K562 (cell line): ENCODE results near the gene ZNF121. TPM values are rescaled to one million over a fixed set of nuclear protein-coding genes. Genes with fewer than 3 reads are reported as not detected.

Experiments used
- CBX8 ChIP-seq: fragments of 200-600 bp; sonication (generic); IDR thresholded peaks from 2 replicates; pipeline ENCODE4 v1.6.1; 2012; ENCODE audit warnings: borderline replicate concordance, mixed run types, low read depth, mild to moderate bottlenecking, moderate library complexity, mixed read lengths, low read length, control low read depth, inconsistent platforms; ENCODE audit not compliant: poor library complexity, severe bottlenecking; ENCODE audit errors: extremely low read depth
- CHD1 ChIP-seq: fragments of 200-600 bp; sonication (generic); IDR thresholded peaks from one replicate; pipeline ENCODE4 v1.6.1; 2012; ENCODE audit warnings: mild to moderate bottlenecking, moderate library complexity, low read length, inconsistent platforms
- CHD4 ChIP-seq: fragments of 200-600 bp; sonication (generic); IDR thresholded peaks from 3 replicates; pipeline ENCODE4 v1.6.1; 2012; ENCODE audit warnings: low read depth, mild to moderate bottlenecking, mixed read lengths, low read length, inconsistent platforms; ENCODE audit not compliant: insufficient read depth, insufficient replicate concordance, poor library complexity, severe bottlenecking
- ESRRA ChIP-seq: fragments of 450-650 bp; IDR thresholded peaks from 2 replicates; pipeline ENCODE4 v1.6.1; 2014; ENCODE audit warnings: low read depth, mild to moderate bottlenecking, moderate library complexity, borderline replicate concordance
- HMBOX1 ChIP-seq: sonication (generic); IDR thresholded peaks from 2 replicates; pipeline ENCODE4 v1.6.1; 2016
- KDM5B ChIP-seq: fragments of 200-600 bp; sonication (generic); IDR thresholded peaks from 2 replicates; pipeline ENCODE4 v1.6.1; 2012; ENCODE audit warnings: low read depth, mild to moderate bottlenecking, moderate library complexity, low read length, control low read depth, inconsistent platforms; ENCODE audit not compliant: insufficient replicate concordance
- PHF8 ChIP-seq: fragments of 200-600 bp; sonication (generic); IDR thresholded peaks from 2 replicates; pipeline ENCODE4 v1.6.1; 2012; ENCODE audit warnings: mixed run types, mild to moderate bottlenecking, inconsistent platforms, low read length, moderate library complexity, borderline replicate concordance
- SMARCE1 ChIP-seq: fragments of 450-650 bp; IDR thresholded peaks from 2 replicates; pipeline ENCODE4 v1.7.1; 2016; ENCODE audit warnings: mild to moderate bottlenecking
- SRSF7 ChIP-seq: fragments of 200-400 bp; formaldehyde crosslinking; optimal IDR thresholded peaks from 2 replicates; pipeline ENCODE3; 2017; ENCODE audit warnings: mild to moderate bottlenecking, low read depth, low read length
- THAP7 ChIP-seq: fragments of 250-450 bp; sonication (Bioruptor Pico); IDR thresholded peaks from 2 replicates; pipeline ENCODE4 v1.5.0; 2021
- USF2 ChIP-seq: sonication (generic); formaldehyde crosslinking; IDR thresholded peaks from 2 replicates; pipeline ENCODE4 v1.5.0; 2020; ENCODE audit warnings: missing genetic modification reagents
- WHSC1 ChIP-seq: IDR thresholded peaks from one replicate; pipeline ENCODE4 v1.6.1; 2012; ENCODE audit warnings: low read length, control low read depth, inconsistent platforms
- ZFX ChIP-seq: sonication (generic); formaldehyde crosslinking; IDR thresholded peaks from 2 replicates; pipeline ENCODE4 v1.8.0; 2022; ENCODE audit warnings: mild to moderate bottlenecking, missing genetic modification reagents, moderate library complexity
- ZKSCAN3 ChIP-seq: fragments of 250-450 bp; sonication (Bioruptor Pico); IDR thresholded peaks from 2 replicates; pipeline ENCODE4 v1.4.0; 2020
- ZNF444 ChIP-seq: fragments of 250-450 bp; sonication (Bioruptor Pico); IDR thresholded peaks from 2 replicates; pipeline ENCODE4 v1.4.0; 2020; ENCODE audit warnings: mild to moderate bottlenecking, moderate library complexity
- polyA plus RNA-seq, 8 experiments: library from polyadenylated mRNA; depleted of rRNA in 4 of 8; stranded (reverse) in 5 of 8; unstranded in 3 of 8; fragments of >200 nt; fragmentation: Nextera tagmentation in 2 of 8; fragmentation: Illumina TruSeq in 1 of 8; extraction: Ambion mirVana in 2 of 8; extraction: Trizol in 1 of 8; gene quantifications; 2 replicates each; pipeline versions ENCODE4 v1.2.1 to v1.2.3, GENCODE V29; 2011 to 2014; ENCODE audit warnings: inconsistent platforms in 1 of 8, missing spikeins in 1 of 8
- total RNA-seq, 7 experiments: library from RNA; depleted of rRNA in 6 of 7; stranded (reverse); fragments of >200 nt in 6 of 7; fragmentation: Illumina TruSeq in 2 of 7; extraction: Trizol in 2 of 7; gene quantifications; 2 replicates each; pipeline versions ENCODE4 v1.2.1 to v1.2.3, GENCODE V29; 2011 to 2021; ENCODE audit warnings: low replicate concordance in 1 of 7
- TF ChIP-seq, protein P1 (sequence below): fragments of 450-650 bp; IDR thresholded peaks from 2 replicates; pipeline ENCODE4 v1.6.1; 2016; ENCODE audit warnings: low read depth

Gene ZNF121
- total and polyA plus RNA-seq, 9 of the 15 experiments (the other 6 are each of a cell fraction or from before 2014, with no cell fraction given), result 14.6 to 115 (median 33.4) TPM

DNA sequence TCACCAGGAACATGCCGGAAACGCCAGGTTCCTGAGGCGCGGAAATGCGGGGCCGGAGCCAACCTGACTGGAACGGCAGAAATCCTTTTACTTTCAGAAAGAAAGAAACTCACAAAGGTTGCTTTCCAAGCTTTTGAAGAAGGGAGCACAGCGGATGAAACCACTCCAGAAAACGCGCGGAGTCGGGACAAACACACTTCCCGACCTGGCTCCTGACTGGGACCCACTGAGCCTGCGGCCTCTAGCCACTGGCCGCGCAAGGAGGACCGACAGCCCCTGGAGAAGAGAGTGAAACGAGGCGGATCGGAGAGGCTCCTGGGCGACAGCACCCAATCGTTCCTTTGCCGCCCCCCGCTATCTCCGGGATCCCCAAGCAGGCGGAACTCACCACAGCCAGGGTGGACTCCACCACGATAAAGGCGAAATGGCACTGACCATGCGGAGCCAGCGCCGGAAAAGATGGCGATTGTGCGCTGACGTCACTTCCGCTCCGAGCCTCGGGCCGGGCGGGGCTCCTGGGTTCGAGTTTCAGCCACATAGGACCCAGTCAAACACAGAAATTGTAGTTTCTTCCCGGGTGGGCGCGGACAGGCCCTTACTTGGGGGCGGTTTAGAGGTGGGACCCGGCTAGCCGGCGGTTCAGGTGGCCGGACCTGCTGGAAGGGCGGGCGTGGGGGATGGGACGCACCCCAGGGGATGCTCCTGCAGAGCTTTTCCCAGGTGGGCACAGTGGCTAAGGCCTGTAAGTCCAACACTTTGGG lies at the start of gene ZNF121 (continued):
- peak; percentile 38; the same call in 1 of the 2 replicates for TF ChIP-seq ESRRA
- TF ChIP-seq CHD1, result no peak
- TF ChIP-seq, protein P1, sequence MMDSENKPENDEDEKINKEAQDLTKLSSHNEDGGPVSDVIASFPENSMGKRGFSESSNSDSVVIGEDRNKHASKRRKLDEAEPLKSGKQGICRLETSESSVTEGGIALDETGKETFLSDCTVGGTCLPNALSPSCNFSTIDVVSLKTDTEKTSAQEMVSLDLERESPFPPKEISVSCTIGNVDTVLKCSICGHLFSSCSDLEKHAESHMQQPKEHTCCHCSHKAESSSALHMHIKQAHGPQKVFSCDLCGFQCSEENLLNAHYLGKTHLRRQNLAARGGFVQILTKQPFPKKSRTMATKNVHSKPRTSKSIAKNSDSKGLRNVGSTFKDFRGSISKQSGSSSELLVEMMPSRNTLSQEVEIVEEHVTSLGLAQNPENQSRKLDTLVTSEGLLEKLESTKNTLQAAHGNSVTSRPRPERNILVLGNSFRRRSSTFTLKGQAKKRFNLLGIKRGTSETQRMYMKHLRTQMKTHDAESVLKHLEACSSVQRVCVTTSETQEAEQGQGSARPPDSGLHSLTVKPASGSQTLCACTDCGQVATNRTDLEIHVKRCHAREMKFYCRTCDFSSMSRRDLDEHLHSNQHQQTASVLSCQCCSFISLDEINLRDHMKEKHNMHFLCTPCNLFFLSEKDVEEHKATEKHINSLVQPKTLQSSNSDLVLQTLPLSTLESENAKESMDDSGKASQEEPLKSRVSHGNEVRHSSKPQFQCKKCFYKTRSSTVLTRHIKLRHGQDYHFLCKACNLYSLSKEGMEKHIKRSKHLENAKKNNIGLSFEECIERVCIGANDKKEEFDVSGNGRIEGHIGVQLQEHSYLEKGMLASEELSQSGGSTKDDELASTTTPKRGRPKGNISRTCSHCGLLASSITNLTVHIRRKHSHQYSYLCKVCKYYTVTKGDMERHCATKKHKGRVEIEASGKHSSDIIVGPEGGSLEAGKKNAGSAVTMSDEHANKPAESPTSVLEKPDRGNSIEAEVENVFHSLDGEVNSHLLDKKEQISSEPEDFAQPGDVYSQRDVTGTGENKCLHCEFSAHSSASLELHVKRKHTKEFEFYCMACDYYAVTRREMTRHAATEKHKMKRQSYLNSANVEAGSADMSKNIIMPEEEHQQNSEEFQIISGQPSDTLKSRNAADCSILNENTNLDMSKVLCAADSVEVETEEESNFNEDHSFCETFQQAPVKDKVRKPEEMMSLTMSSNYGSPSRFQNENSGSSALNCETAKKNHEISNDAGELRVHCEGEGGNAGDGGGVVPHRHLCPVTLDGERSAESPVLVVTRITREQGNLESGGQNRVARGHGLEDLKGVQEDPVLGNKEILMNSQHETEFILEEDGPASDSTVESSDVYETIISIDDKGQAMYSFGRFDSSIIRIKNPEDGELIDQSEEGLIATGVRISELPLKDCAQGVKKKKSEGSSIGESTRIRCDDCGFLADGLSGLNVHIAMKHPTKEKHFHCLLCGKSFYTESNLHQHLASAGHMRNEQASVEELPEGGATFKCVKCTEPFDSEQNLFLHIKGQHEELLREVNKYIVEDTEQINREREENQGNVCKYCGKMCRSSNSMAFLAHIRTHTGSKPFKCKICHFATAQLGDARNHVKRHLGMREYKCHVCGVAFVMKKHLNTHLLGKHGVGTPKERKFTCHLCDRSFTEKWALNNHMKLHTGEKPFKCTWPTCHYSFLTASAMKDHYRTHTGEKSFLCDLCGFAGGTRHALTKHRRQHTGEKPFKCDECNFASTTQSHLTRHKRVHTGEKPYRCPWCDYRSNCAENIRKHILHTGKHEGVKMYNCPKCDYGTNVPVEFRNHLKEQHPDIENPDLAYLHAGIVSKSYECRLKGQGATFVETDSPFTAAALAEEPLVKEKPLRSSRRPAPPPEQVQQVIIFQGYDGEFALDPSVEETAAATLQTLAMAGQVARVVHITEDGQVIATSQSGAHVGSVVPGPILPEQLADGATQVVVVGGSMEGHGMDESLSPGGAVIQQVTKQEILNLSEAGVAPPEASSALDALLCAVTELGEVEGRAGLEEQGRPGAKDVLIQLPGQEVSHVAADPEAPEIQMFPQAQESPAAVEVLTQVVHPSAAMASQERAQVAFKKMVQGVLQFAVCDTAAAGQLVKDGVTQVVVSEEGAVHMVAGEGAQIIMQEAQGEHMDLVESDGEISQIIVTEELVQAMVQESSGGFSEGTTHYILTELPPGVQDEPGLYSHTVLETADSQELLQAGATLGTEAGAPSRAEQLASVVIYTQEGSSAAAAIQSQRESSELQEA, result no peak
- TF ChIP-seq PHF8, result peak; percentile 97
- peak; percentile 92 for TF ChIP-seq ZFX (CRISPR knock-in tag)
- TF ChIP-seq CBX8, result no peak
- no peak for TF ChIP-seq HMBOX1
- peak; percentile 23; the same call in 1 of the 2 replicates for TF ChIP-seq SMARCE1
- peak; percentile 94 for TF ChIP-seq KDM5B
- no peak for TF ChIP-seq ZNF444 (CRISPR knock-in tag)
- TF ChIP-seq ZKSCAN3, result no peak
- no peak for TF ChIP-seq THAP7 (CRISPR knock-in tag)
- no peak; the same call in 1 of the 2 replicates for TF ChIP-seq USF2 (CRISPR knock-in tag)
- no peak for TF ChIP-seq CHD4
- TF ChIP-seq SRSF7, result no peak
- TF ChIP-seq WHSC1, result no peak
